NK-92 (cell line): ENCODE results near the gene DNAJC9.
"Not testable (repeated sequence)": the region's sequence is repeated elsewhere in the genome, so short reads cannot be mapped to it uniquely, and the experiment has no call there.

Experiments
- DNase-seq: peaks from one replicate; lab custom pipeline; 2025; ENCODE audit not compliant: unreplicated experiment; lab: John Stamatoyannopoulos, UW

DNAJC9 gene, protein sequence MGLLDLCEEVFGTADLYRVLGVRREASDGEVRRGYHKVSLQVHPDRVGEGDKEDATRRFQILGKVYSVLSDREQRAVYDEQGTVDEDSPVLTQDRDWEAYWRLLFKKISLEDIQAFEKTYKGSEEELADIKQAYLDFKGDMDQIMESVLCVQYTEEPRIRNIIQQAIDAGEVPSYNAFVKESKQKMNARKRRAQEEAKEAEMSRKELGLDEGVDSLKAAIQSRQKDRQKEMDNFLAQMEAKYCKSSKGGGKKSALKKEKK

DNA sequence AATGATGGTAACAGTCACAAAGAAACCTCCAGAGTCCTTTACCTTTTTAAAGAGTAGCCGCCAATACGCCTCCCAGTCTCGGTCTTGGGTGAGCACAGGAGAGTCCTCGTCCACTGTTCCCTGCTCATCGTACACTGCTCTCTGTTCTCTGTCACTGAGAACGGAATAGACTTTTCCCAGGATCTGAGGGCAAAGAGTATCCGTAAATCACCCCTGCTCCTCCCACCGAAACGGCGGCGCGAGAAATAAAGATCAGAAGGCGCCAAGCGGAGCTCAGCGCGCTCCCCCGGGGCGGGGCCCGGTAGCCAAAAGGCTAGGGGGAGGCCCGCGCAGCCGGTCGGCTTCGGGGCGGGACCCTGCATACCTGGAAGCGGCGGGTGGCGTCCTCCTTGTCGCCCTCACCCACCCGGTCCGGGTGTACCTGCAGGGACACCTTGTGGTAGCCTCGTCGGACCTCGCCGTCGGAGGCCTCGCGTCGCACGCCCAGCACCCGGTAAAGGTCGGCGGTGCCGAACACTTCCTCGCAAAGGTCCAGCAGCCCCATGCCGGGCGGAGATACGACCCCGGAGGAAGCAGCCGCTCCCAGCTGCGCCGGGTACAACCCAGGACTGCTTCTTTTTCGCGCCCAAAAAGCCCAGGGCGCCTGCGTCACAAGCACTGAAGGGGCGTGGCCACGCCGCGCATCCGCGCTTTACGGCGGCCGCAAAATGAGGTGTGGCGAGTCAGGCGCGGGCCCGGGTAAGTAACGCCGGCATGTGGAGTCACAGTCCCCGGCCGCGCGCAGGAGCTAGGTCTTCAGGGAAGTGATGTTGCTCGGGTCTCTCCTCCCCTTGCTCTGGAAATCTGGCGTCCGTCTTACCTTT lies at the start of gene DNAJC9:
DNAJC9 (minus strand) TSS at position 610 of the 863 bp plus-strand sequence; CDS start at position 544, 66 bp downstream.
- peak; percentile 70 for DNase-seq

GRCh38 chr10:73293461-73293860 lies 46.4 kb upstream of the DNAJC9 start:
- no peak for DNase-seq

DNA sequence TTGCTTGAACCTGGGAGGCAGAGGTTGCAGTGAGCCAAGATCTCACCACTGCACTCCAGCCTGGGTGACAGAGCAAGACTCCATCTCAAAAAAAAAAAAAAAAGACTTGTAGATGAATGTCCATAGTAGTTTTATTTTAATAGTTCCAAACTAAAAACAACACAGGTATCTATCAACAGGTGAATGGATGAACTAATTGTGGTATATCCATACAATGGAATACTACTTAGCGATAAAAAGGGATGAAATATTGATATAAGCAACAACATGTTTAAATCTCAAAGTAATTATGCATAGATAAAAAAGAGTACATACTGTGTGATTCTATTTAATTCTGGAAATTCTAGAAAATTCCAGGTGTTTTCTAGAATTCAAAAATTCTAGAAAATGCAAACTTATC lies 42.9 kb upstream of the DNAJC9 start:
- no peak for DNase-seq

- DNase-seq: no peak
These were observed 40.4 kb upstream of the DNAJC9 start for GRCh38 chr10:73287441-73287840.

DNA sequence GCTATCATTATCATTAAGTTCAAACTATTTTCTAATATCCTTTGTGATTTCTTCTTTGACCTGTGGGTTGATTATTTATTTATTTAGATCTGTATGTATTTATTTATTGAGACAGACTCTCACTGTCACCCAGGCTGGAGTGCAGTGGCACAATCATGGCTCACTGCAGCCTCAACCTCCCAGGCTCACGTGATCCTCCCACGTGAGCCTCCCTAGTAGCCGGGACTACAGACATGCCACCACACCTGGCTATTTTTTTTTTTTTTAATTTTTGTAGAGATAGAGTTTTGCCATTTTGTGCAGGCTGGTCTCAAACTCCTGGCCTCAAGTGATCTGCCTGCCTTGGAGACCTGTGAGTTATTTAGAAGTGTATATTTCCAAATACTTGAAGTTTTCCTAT lies 34.0 kb upstream of the DNAJC9 start:
- no peak for DNase-seq

- DNase-seq: no peak
These were observed 17.4 kb upstream of the DNAJC9 start for GRCh38 chr10:73264423-73264822.

GRCh38 chr10:73263693-73264347 lies 16.8 kb upstream of the DNAJC9 start:
- DNase-seq: no peak

DNA sequence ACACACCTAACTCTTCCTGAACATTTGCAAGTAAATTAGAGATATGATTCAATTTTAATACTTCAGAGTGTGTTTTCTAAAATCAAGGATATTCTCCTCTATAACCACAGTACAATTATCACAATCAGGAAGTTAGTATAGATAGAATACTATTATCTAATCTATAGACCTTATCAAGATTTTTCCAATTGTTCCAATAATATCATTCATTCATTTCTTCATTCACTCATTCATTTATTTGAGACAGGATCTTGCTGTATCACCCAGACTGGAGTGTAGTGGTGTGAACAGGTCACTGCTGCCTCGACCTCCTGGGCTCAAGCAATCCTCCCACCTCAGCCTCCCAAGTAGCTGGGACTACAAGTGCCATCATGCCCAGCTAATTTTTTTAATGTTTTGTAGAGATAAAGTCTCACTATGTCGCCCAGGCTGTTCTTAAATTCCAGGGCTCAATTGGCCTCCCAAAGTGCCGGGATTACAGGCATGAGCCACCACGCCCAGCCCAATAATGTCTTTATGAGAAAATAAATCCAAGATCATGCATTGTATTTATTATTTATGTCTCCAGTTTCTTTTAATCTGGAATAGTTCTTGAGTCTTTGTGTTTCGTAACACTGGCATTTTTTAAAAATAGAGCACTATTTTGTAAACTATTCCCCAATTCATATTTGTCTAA lies 16.0 kb upstream of the DNAJC9 start:
- DNase-seq: no peak

DNA sequence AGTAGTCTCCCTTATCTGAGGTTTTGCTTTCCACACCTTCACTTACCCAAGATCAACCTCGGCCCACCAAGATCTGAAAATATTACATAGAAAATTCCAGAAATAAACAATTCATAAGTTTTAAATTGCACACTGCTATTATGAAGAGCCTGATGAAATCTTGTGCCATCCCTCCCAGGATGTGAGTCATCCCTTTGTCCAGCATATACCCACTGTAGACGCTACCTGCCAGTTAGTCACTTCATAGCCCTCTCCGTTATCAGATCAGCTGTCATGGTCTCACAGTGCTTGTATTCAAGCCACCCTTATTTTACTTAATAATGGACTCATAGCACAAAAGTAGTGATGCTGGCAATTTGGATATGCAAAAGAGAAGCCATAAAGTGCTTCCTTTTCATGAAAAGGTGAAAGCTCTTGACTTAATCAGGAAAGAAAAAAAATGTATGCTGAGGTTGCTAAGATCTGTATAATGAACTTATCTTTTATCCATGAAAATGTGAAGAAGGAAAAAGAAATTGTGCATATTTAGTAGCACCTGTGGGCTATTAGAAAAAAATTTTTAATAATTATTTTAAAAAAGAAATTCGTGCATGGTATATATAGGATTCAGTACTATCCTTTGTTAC lies 15.2 kb upstream of the DNAJC9 start:
- no peak for DNase-seq

DNA sequence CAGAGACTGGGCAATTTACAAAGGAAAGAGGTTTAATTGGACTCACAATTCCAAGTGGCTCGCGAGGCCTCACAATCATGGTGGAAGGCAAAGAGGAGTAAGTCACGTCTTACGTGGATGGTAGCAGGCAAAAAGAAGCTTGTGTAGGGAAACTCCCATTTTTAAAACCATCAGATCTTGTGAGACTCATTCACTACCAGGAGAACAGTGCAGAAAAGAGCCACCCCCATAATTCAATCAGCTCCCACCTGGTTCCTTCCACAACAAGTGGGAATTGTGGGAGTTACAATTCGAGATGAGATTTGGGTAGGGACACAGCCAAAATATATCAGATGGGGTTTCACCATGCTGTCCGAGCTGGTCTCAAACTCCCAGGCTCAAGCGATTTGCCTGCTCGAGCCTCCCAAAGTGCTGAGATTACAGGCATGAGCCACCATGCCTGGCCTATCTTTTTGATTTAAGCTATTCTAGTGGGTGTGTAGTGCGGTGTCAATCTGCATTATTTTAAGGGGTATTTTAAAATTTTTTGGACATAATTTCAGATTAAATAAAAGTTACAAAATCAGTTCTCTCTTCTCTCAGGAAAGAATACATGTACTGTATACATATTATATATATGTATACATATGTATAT lies 14.4 kb upstream of the DNAJC9 start:
- DNase-seq: no peak

- not testable (repeated sequence) for DNase-seq
These were observed 11.6 kb upstream of the DNAJC9 start for GRCh38 chr10:73258612-73259011.

- DNase-seq: no peak
These were observed 6.1 kb upstream of the DNAJC9 start for GRCh38 chr10:73253225-73253555.

GRCh38 chr10:73252445-73253224 lies 5.6 kb upstream of the DNAJC9 start, which contains the start of gene MRPS16:
Gene MRPS16, minus strand, starts transcription at chr10:73252644. Its CDS starts 162 bp downstream, at chr10:73252482.
- DNase-seq: peak; percentile 67

DNA sequence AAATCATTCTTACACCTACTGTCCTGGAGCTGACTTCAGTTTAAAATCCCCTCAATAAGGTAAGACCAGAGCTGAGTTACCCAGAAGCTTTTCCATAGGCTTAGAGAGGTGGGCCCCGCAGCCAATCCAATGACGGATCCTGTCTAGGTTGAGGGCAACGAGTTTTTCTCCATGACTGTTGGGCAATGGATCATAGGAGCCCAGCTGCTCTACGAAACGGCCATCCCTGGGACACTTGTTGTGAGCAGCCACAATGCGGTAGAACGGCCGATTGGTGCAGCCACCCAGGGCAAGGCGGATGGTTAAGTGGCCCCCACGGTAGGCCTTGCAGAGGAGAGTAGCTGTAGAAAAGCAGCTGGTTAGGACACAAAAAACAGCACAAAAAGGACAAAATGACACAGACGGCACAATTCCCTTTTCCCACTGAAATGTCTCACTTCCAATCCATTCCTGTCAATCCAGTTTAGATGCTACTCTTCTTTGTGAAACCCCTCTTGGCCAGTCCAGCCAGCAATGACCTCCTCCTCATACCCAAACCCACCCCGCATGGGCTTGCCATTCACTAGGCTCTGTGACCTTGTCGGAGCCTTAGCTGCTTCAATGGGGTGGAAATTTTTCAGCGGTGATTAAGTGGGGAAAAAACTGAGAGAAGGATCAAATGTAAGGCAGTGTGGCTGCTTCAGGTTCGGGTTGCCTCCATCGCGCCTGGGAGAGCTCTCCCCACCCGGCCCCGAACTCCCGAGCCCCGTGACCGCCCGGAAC lies 4.8 kb upstream of the DNAJC9 start:
- no peak for DNase-seq

GRCh38 chr10:73248259-73248724 lies 1.2 kb upstream of the DNAJC9 start:
- DNase-seq: no peak

DNA sequence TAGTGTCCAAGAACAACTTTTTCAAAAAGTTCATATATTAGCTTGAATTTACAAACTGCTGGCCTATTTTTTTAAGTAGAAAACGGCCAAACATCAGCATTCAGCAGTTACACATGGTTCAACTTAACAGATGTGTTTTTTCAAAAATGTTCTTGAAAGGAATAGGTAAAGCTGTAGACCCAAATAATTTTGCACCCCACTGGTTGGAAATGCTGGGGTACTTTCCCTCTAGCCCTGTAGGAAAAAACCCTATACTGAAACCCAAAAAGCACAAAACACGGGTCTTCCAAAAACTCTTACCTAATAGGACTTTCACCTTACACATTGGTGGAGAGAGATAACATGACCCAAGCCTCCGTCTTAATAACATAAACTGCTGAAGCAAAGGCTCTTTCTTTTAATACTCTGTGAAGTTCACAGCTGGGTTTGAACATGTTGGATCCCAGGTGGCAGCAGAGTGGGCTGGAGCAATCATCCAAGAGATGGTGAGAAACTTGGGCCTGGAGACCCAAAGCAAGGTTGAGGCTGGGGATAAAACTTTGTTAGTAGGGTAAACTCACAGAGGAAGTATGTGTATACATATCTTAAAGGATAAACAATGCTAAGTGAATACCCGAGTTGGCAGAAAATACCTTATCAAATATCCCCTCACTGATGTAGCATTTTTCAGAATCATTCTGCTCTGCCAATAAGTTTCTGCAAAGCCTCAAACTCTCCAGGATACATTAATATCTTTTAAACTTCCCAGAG lies 629 bp upstream of the DNAJC9 start:
- DNase-seq: no peak

GRCh38 chr10:73246322-73246645 lies 771 bp downstream of the DNAJC9 start:
- no peak for DNase-seq

- DNase-seq: no peak
These were observed 2.1 kb downstream of the DNAJC9 start for GRCh38 chr10:73244866-73245477.
